HepG2 (cell line): Measurements from ENCODE around the gene NMNAT1. TPM values are rescaled to one million over a fixed set of nuclear protein-coding genes. Genes with fewer than 3 reads are reported as not detected.

Source experiments
- AKAP8 ChIP-seq: sonication (generic); formaldehyde crosslinking; IDR thresholded peaks from 2 replicates; pipeline ENCODE4 v1.5.1; 2020; ENCODE audit warnings: mild to moderate bottlenecking, missing genetic modification reagents
- DMTF1 ChIP-seq: sonication (generic); formaldehyde crosslinking; IDR thresholded peaks from 2 replicates; pipeline ENCODE4 v1.4.0; 2020; ENCODE audit warnings: mild to moderate bottlenecking, missing genetic modification reagents
- GMEB1 ChIP-seq: sonication (generic); formaldehyde crosslinking; IDR thresholded peaks from 2 replicates; pipeline ENCODE4 v1.5.1; 2020; ENCODE audit warnings: missing genetic modification reagents, mild to moderate bottlenecking, borderline replicate concordance
- NR2F2 ChIP-seq: IDR thresholded peaks from 2 replicates; pipeline ENCODE4 v1.6.1; 2012; ENCODE audit warnings: low read depth, inconsistent platforms, borderline replicate concordance
- REPIN1 ChIP-seq: sonication (generic); formaldehyde crosslinking; IDR thresholded peaks from 2 replicates; pipeline ENCODE4 v1.8.0; 2022; ENCODE audit warnings: missing genetic modification reagents, low read depth, mild to moderate bottlenecking, borderline replicate concordance
- REST ChIP-seq, 2 experiments: IDR thresholded peaks; 2 replicates each; pipeline ENCODE4 v1.6.1; 2011 to 2012; ENCODE audit warnings: low read length in 2 of 2, borderline replicate concordance in 1 of 2, low read depth in 1 of 2, mild to moderate bottlenecking in 1 of 2, moderate library complexity in 1 of 2
- REXO4 ChIP-seq: sonication (generic); formaldehyde crosslinking; IDR thresholded peaks from 2 replicates; pipeline ENCODE4 v1.8.0; 2022; ENCODE audit warnings: missing genetic modification reagents, mild to moderate bottlenecking, borderline replicate concordance
- SOX5 ChIP-seq: IDR thresholded peaks from 2 replicates; pipeline ENCODE4 v1.6.1; 2016; ENCODE audit warnings: borderline replicate concordance
- TOE1 ChIP-seq: sonication (generic); formaldehyde crosslinking; IDR thresholded peaks from 2 replicates; pipeline ENCODE4 v1.4.0; 2020; ENCODE audit warnings: mild to moderate bottlenecking, missing genetic modification reagents
- TP53 ChIP-seq: sonication (generic); formaldehyde crosslinking; conservative IDR thresholded peaks from 2 replicates; pipeline ENCODE4 v1.4.0; 2020; ENCODE audit warnings: missing genetic modification reagents
- ZBTB39 ChIP-seq: sonication (generic); formaldehyde crosslinking; IDR thresholded peaks from 2 replicates; pipeline ENCODE4 v1.5.0; 2020; ENCODE audit warnings: missing genetic modification reagents
- ZFAT ChIP-seq: sonication (generic); formaldehyde crosslinking; conservative IDR thresholded peaks from 2 replicates; pipeline ENCODE4 v1.8.1; 2023; ENCODE audit warnings: missing genetic modification reagents, inconsistent platforms
- ZFP36L2 ChIP-seq: sonication (generic); formaldehyde crosslinking; IDR thresholded peaks from 2 replicates; pipeline ENCODE4 v1.4.0; 2020; ENCODE audit warnings: missing genetic modification reagents
- ZNF224 ChIP-seq: sonication (generic); formaldehyde crosslinking; IDR thresholded peaks from 2 replicates; pipeline ENCODE4 v1.5.0; 2020; ENCODE audit warnings: mild to moderate bottlenecking, missing genetic modification reagents
- ZNF703 ChIP-seq: sonication (generic); formaldehyde crosslinking; IDR thresholded peaks from 2 replicates; pipeline ENCODE4 v1.5.1; 2020; ENCODE audit warnings: missing genetic modification reagents, mild to moderate bottlenecking, moderate library complexity, borderline replicate concordance
- ZNF747 ChIP-seq: sonication (generic); formaldehyde crosslinking; IDR thresholded peaks from 2 replicates; pipeline ENCODE4 v1.8.1; 2023; ENCODE audit warnings: missing genetic modification reagents, mild to moderate bottlenecking, borderline replicate concordance
- ZSCAN21 ChIP-seq: sonication (generic); formaldehyde crosslinking; IDR thresholded peaks from 2 replicates; pipeline ENCODE4 v1.8.0; 2022; ENCODE audit warnings: mild to moderate bottlenecking, missing genetic modification reagents, moderate library complexity, borderline replicate concordance
- ZSCAN29 ChIP-seq: sonication (generic); formaldehyde crosslinking; conservative IDR thresholded peaks from 2 replicates; pipeline ENCODE4 v1.4.0; 2020; ENCODE audit warnings: mild to moderate bottlenecking, missing genetic modification reagents
- polyA plus RNA-seq, 8 experiments: library from polyadenylated mRNA; depleted of rRNA in 3 of 8; stranded (reverse) in 7 of 8; unstranded in 1 of 8; fragments of >200 nt; fragmentation: Illumina TruSeq in 4 of 8; extraction: Trizol in 4 of 8; gene quantifications; 2 replicates each; pipeline versions ENCODE4 v1.2.1 to v1.2.3, GENCODE V29; 2011 to 2016; ENCODE audit warnings: low read depth in 4 of 8, missing spikeins in 1 of 8, mixed read lengths in 1 of 8; ENCODE audit not compliant: insufficient read depth in 1 of 8
- total RNA-seq, 5 experiments: library from RNA; depleted of rRNA; stranded (reverse); fragments of >200 nt; fragmentation: Illumina TruSeq; extraction: Trizol; gene quantifications; 2 replicates each; pipeline ENCODE4 v1.2.3, GENCODE V29; 2016; ENCODE audit warnings: low read depth in 1 of 5

The NMNAT1 gene
- total and polyA plus RNA-seq, 2 of the 13 experiments (the other 11 are each of a cell fraction or from before 2014, with no cell fraction given) = 5.6 to 12.2 TPM

GRCh38 chr1:9942939-9943788 lies at the start of gene NMNAT1, which contains the start of gene LZIC (continued):
- no peak for TF ChIP-seq DMTF1
- TF ChIP-seq ZFP36L2 (CRISPR knock-in tag) = no peak; the same call in none of the 2 replicates
- peak; percentile 71; the same call in 1 of the 2 replicates for TF ChIP-seq TP53 (CRISPR knock-in tag)
- TF ChIP-seq REST (IDR thresholded peaks at IDR 0.05; ENCODE audit: borderline replicate concordance in 1 of 2, low read depth in 1 of 2, low read length in 2 of 2) = peak in 1 of 2 experiments; percentile 62; a peak in 2 of 4 replicates
- TF ChIP-seq AKAP8 (CRISPR knock-in tag) = no peak
- TF ChIP-seq ZSCAN29 (CRISPR knock-in tag) = no peak
- peak; percentile 87; the same call in 1 of the 2 replicates for TF ChIP-seq ZSCAN21 (CRISPR knock-in tag)
- TF ChIP-seq REXO4 (CRISPR knock-in tag) = no peak
- 0 out of 2 replicates have a peak, but pooled peaks have one; percentile 39 for TF ChIP-seq SOX5 (CRISPR knock-in tag)
- TF ChIP-seq GMEB1 (CRISPR knock-in tag) = peak; percentile 98
- no peak for TF ChIP-seq ZNF703
- 0 out of 2 replicates have a peak, but pooled peaks have one; percentile 64 for TF ChIP-seq ZFAT (CRISPR knock-in tag)
- TF ChIP-seq REPIN1 (CRISPR knock-in tag) = peak; percentile 92; the same call in 1 of the 2 replicates
- TF ChIP-seq ZNF747 (CRISPR knock-in tag) = peak; percentile 63; the same call in 1 of the 2 replicates
- TF ChIP-seq ZNF224 (CRISPR knock-in tag) = no peak; the same call in 1 of the 2 replicates
- TF ChIP-seq NR2F2 = no peak; the same call in 1 of the 2 replicates
- no peak for TF ChIP-seq ZBTB39 (CRISPR knock-in tag)
- peak; percentile 91 for TF ChIP-seq TOE1 (CRISPR knock-in tag)
